ENCODE results near the gene DNASE1.

- TF ChIP-seq CTCF (IDR thresholded peaks at IDR 0.05) = no peak
- TF ChIP-seq POLR2A (IDR thresholded peaks at IDR 0.05) = no peak
Observed at GRCh38 chr16:3661311-3661710, 6.8 kb downstream of the DNASE1 start.
